Measurements from ENCODE around the gene INSIG2.

The INSIG2 gene

DNA sequence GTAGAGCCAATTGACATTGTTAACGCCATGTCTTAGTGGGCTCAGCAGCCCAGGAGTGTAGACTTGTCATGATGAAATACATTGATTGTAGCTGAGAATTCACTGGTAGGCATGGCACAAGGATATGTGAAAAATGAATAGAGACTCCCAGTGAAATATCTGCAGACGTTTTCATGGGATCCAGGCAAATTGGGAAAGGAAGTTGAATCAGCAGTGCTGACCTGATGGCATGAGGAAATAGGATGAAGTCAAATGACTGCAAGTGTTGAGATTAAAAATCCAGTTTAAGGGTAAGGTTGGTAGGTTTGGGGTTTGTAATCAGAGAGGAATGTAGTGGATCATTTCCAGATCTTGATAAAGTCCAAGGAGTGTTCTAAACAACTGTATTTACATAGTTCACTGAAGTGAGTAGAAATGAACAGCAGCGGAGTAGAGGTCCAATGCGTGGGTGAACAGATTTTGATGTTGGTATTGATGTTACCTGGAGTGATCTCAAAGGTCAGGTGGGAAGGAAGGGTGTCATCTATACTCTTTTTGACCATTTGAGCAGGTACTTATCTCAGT is 24.6 kb downstream of the INSIG2 start:
- no peak overlapping the region for H3K4me3 ChIP-seq (ENCODE audit: insufficient read depth, low read depth, low read length)
- WGBS, 2 experiments: 93 to 98% methylated on average over 4 of the region's 4 CpGs

DNA sequence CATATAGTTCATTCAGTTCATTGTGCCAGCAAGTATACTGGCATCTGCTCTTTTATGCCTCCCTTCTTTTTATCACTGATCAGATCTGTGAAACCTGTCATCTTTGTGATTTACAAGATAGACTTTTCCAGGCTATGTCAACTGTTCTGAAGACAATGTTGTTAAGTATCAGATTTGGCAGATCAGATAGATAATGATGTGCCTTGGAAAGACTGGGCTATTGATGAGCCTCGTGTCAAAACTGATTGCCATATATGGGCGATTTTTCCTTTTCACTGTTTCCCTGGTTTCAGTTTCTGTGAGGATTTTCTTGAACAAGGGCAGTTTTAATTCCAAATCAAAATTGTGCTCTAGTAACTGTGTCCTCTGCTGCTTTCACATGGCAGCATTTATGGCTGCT is 26.6 kb downstream of the INSIG2 start:
- H3K27ac ChIP-seq (ENCODE audit: insufficient read depth, low read depth, low read length, poor library complexity, severe bottlenecking): no peak overlapping the region
- H3K27me3 ChIP-seq (ENCODE audit: control insufficient read depth, insufficient read depth, low read length, poor library complexity, severe bottlenecking): no peaks in the 10 kb centered on the region
- no peaks in the 10 kb centered on the region for H3K9me3 ChIP-seq (ENCODE audit: control insufficient read depth, low read length)
- WGBS, 2 experiments: 82 to 85% methylated on average over 2 of the region's 2 CpGs
- no peaks in the 10 kb centered on the region for H3K36me3 ChIP-seq (ENCODE audit: control insufficient read depth, insufficient read depth, low read length)
- no peaks in the 10 kb centered on the region for H3K4me1 ChIP-seq (ENCODE audit: control insufficient read depth, insufficient read depth, low read length)
- no peak overlapping the region for H3K4me3 ChIP-seq (ENCODE audit: insufficient read depth, low read depth, low read length)

More for the DNA sequence above, 24.6 kb downstream of the INSIG2 start:
- no peak overlapping the region for H3K27ac ChIP-seq (ENCODE audit: insufficient read depth, low read depth, low read length, poor library complexity, severe bottlenecking)
- H3K36me3 ChIP-seq (ENCODE audit: control insufficient read depth, insufficient read depth, low read length): peaks cover 4% of the 10 kb centered on the region
- no peaks in the 10 kb centered on the region for H3K4me1 ChIP-seq (ENCODE audit: control insufficient read depth, insufficient read depth, low read length)
- H3K27me3 ChIP-seq (ENCODE audit: control insufficient read depth, insufficient read depth, low read length, poor library complexity, severe bottlenecking): no peaks in the 10 kb centered on the region
- H3K9me3 ChIP-seq (ENCODE audit: control insufficient read depth, low read length): no peaks in the 10 kb centered on the region

DNA sequence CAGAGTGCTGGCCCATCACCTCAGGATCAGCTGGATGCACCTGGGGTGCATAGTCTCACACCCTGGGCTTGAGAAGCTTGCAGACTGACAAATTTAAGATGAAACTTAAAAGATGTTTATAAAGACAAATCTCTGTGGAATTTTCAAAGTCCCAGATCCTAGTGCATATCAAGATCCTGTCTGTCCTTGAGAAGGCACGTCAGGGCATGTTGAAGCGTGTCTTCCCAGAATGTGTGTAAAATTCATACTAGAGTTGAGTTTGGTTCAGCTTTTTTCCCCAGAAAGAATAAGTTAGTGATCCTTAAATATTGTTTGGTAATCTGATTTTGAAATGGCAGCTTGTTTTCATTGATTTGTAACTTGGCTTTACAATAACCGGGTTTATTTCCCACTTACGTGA is 27.5 kb downstream of the INSIG2 start:
- Histone ChIP-seq H3K27ac (ENCODE audit: insufficient read depth, low read depth, low read length, poor library complexity, severe bottlenecking) (no peak overlapping the region), H3K4me1 (ENCODE audit: control insufficient read depth, insufficient read depth, low read length) (no peaks in the 10 kb centered on the region), H3K9me3 (ENCODE audit: control insufficient read depth, low read length) (no peaks in the 10 kb centered on the region), H3K36me3 (ENCODE audit: control insufficient read depth, insufficient read depth, low read length) (no peaks in the 10 kb centered on the region), H3K4me3 (ENCODE audit: insufficient read depth, low read depth, low read length) (no peak overlapping the region), H3K27me3 (ENCODE audit: control insufficient read depth, insufficient read depth, low read length, poor library complexity, severe bottlenecking) (no peaks in the 10 kb centered on the region)
- 93 to 97% methylated on average over 4 of the region's 4 CpGs for WGBS, 2 experiments

GRCh38 chr2:118118479-118118878 is 30.2 kb downstream of the INSIG2 start:
- no peak overlapping the region for H3K27ac ChIP-seq (ENCODE audit: insufficient read depth, low read depth, low read length, poor library complexity, severe bottlenecking)
- H3K36me3 ChIP-seq (ENCODE audit: control insufficient read depth, insufficient read depth, low read length): no peaks in the 10 kb centered on the region
- H3K9me3 ChIP-seq (ENCODE audit: control insufficient read depth, low read length): no peaks in the 10 kb centered on the region
- H3K4me1 ChIP-seq (ENCODE audit: control insufficient read depth, insufficient read depth, low read length): no peaks in the 10 kb centered on the region
- WGBS, 2 experiments: 91 to 93% methylated on average over 5 of the region's 5 CpGs
- no peaks in the 10 kb centered on the region for H3K27me3 ChIP-seq (ENCODE audit: control insufficient read depth, insufficient read depth, low read length, poor library complexity, severe bottlenecking)
- H3K4me3 ChIP-seq (ENCODE audit: insufficient read depth, low read depth, low read length): no peak overlapping the region

DNA sequence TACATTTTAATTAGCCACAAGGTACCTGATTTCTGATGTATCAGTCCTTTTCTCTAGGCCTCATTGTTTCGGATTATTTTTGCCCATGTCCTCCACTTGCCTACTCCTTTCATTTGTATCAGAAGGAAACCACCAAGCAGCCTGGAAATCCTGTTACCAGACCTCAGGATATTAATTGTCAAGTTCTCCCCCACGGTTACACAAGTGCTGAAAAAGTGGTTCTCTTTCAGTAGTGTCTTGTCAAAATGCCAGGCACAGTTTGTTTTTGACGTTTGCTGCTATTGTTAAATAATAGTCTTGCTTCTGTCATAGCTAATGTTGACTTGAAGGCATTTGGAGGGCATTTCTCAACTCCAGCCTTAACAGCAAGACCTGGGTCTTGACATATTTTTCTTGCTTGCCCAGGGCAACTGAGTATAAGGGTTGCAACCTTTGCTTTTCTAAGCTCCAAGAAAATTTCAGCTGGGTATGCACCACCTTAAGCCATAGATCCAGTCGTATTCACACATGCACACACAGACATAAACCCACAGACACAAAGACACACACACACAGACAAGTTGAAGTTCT is 31.0 kb downstream of the INSIG2 start:
- H3K4me3 ChIP-seq (ENCODE audit: insufficient read depth, low read depth, low read length): no peak overlapping the region
- no peaks in the 10 kb centered on the region for H3K27me3 ChIP-seq (ENCODE audit: control insufficient read depth, insufficient read depth, low read length, poor library complexity, severe bottlenecking)
- H3K9me3 ChIP-seq (ENCODE audit: control insufficient read depth, low read length): no peaks in the 10 kb centered on the region
- 87 to 90% methylated on average over 4 of the region's 4 CpGs for WGBS, 2 experiments
- no peak overlapping the region for H3K27ac ChIP-seq (ENCODE audit: insufficient read depth, low read depth, low read length, poor library complexity, severe bottlenecking)
- H3K36me3 ChIP-seq (ENCODE audit: control insufficient read depth, insufficient read depth, low read length): no peaks in the 10 kb centered on the region
- H3K4me1 ChIP-seq (ENCODE audit: control insufficient read depth, insufficient read depth, low read length): no peaks in the 10 kb centered on the region

DNA sequence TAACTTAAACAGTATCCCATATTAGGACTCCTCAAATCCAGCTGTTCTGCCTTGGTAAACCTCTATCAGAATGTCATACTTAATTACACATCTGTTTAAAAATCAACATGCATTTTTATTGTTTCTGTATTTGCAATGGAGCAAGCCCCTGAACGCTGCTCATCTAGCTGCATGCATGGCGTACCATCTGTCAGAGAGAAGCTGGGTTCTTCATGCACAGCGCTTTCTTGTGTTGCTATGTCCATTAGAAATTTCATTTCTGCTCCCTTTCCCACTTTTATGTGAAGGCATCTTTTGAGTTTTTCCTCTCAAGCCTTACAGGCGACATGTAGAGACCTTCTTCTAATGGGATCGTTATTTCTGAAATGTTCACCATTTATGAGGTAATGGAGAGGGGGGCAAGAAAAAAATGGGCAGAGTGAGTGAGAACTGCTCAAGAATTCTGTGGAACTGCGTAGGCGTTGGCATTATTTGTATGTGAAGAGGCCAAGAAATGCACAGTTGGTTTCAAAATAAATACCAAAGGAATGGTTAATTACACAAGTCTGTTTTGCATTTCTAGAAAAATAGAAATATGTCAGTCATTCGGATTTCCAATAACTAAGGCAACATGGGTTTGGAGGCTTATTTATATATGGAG is 31.6 kb downstream of the INSIG2 start:
- 96 to 98% methylated on average over 8 of the region's 8 CpGs for WGBS, 2 experiments
- H3K27me3 ChIP-seq (ENCODE audit: control insufficient read depth, insufficient read depth, low read length, poor library complexity, severe bottlenecking): no peaks in the 10 kb centered on the region
- no peaks in the 10 kb centered on the region for H3K36me3 ChIP-seq (ENCODE audit: control insufficient read depth, insufficient read depth, low read length)
- H3K9me3 ChIP-seq (ENCODE audit: control insufficient read depth, low read length): no peaks in the 10 kb centered on the region
- H3K4me1 ChIP-seq (ENCODE audit: control insufficient read depth, insufficient read depth, low read length): no peaks in the 10 kb centered on the region
- no peak overlapping the region for H3K4me3 ChIP-seq (ENCODE audit: insufficient read depth, low read depth, low read length)
- H3K27ac ChIP-seq (ENCODE audit: insufficient read depth, low read depth, low read length, poor library complexity, severe bottlenecking): no peak overlapping the region

DNA sequence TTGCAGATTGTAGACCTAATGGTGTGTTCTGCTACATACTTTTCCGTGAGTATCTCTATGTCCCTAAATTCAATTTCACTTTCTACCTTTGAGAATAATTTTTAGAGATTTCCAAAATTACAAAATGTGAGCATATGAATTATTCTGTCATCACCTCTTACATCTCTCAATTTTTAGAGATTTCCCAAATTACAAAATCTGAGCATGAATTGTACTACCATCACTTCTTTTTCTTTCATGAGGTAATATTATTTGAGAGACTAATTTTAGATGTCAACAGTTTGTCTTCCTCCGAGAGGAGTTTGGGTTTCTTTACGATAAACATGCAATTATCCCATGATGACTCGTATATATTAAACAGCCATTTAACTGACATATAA is 32.1 kb downstream of the INSIG2 start:
- no peaks in the 10 kb centered on the region for H3K27me3 ChIP-seq (ENCODE audit: control insufficient read depth, insufficient read depth, low read length, poor library complexity, severe bottlenecking)
- no peak overlapping the region for H3K27ac ChIP-seq (ENCODE audit: insufficient read depth, low read depth, low read length, poor library complexity, severe bottlenecking)
- H3K4me1 ChIP-seq (ENCODE audit: control insufficient read depth, insufficient read depth, low read length): no peaks in the 10 kb centered on the region
- H3K36me3 ChIP-seq (ENCODE audit: control insufficient read depth, insufficient read depth, low read length): no peaks in the 10 kb centered on the region
- 98 to 100% methylated on average over 1 to 4 of the region's 4 CpGs for WGBS, 2 experiments
- H3K9me3 ChIP-seq (ENCODE audit: control insufficient read depth, low read length): no peaks in the 10 kb centered on the region
- no peak overlapping the region for H3K4me3 ChIP-seq (ENCODE audit: insufficient read depth, low read depth, low read length)

DNA sequence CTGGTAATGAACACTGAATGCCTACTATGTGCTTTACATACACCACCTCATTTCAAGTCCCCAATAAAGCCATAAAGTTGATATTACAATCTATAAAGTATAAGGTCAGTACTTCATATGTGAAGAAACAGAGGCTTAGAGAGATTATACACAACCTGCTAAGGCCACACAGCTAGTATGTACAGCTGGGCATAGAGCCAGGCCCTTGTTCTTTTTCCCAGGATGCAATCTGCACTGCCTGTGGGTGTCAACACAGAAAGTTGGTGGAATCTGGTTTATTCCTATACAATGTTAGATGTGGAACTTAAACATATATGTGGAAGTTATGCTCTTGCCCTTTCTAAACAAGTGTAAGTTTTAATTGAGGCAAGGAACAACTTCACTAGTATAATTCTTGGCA is 32.8 kb downstream of the INSIG2 start:
- no peaks in the 10 kb centered on the region for H3K4me1 ChIP-seq (ENCODE audit: control insufficient read depth, insufficient read depth, low read length)
- H3K9me3 ChIP-seq (ENCODE audit: control insufficient read depth, low read length): no peaks in the 10 kb centered on the region
- H3K27ac ChIP-seq (ENCODE audit: insufficient read depth, low read depth, low read length, poor library complexity, severe bottlenecking): no peak overlapping the region
- no peaks in the 10 kb centered on the region for H3K36me3 ChIP-seq (ENCODE audit: control insufficient read depth, insufficient read depth, low read length)
- no peak overlapping the region for H3K4me3 ChIP-seq (ENCODE audit: insufficient read depth, low read depth, low read length)
- H3K27me3 ChIP-seq (ENCODE audit: control insufficient read depth, insufficient read depth, low read length, poor library complexity, severe bottlenecking): no peaks in the 10 kb centered on the region

- no peak overlapping the region for H3K27ac ChIP-seq (ENCODE audit: insufficient read depth, low read depth, low read length, poor library complexity, severe bottlenecking)
- WGBS, 2 experiments: 91 to 94% methylated on average over 2 of the region's 2 CpGs
- no peaks in the 10 kb centered on the region for H3K27me3 ChIP-seq (ENCODE audit: control insufficient read depth, insufficient read depth, low read length, poor library complexity, severe bottlenecking)
- H3K36me3 ChIP-seq (ENCODE audit: control insufficient read depth, insufficient read depth, low read length): no peaks in the 10 kb centered on the region
- no peaks in the 10 kb centered on the region for H3K9me3 ChIP-seq (ENCODE audit: control insufficient read depth, low read length)
- H3K4me3 ChIP-seq (ENCODE audit: insufficient read depth, low read depth, low read length): no peak overlapping the region
- no peaks in the 10 kb centered on the region for H3K4me1 ChIP-seq (ENCODE audit: control insufficient read depth, insufficient read depth, low read length)
These were observed 33.8 kb downstream of the INSIG2 start for GRCh38 chr2:118121986-118122524.

GRCh38 chr2:118122594-118123281 is 34.5 kb downstream of the INSIG2 start:
- H3K4me1 ChIP-seq (ENCODE audit: control insufficient read depth, insufficient read depth, low read length): no peaks in the 10 kb centered on the region
- H3K27me3 ChIP-seq (ENCODE audit: control insufficient read depth, insufficient read depth, low read length, poor library complexity, severe bottlenecking): no peaks in the 10 kb centered on the region
- no peak overlapping the region for H3K27ac ChIP-seq (ENCODE audit: insufficient read depth, low read depth, low read length, poor library complexity, severe bottlenecking)
- no peak overlapping the region for H3K4me3 ChIP-seq (ENCODE audit: insufficient read depth, low read depth, low read length)
- H3K9me3 ChIP-seq (ENCODE audit: control insufficient read depth, low read length): no peaks in the 10 kb centered on the region
- no peaks in the 10 kb centered on the region for H3K36me3 ChIP-seq (ENCODE audit: control insufficient read depth, insufficient read depth, low read length)
- WGBS, 2 experiments: 86 to 93% methylated on average over 2 of the region's 2 CpGs

Data from ectodermal cell (in vitro differentiated cells).